Hepatocyte (in vitro differentiated cells): ENCODE measurements around the gene UQCC5. TPM values are rescaled to one million over a fixed set of nuclear protein-coding genes. Genes with fewer than 3 reads are reported as not detected.

Experiments
- DNase-seq: peaks from one replicate; pipeline ENCODE4 v3.0.0-alpha.2; 2016; ENCODE audit warnings: low spot score
- H2AFZ ChIP-seq: fragments of 200-600 bp; sonication (generic); 2 replicates; pipeline ENCODE4 v1.6.0; 2016; ENCODE audit warnings: antibody characterized with exemption, mild to moderate bottlenecking
- H3K27ac ChIP-seq: fragments of 200-600 bp; sonication (generic); 2 replicates; pipeline ENCODE4 v1.5.1; 2016; ENCODE audit warnings: mild to moderate bottlenecking
- H3K27me3 ChIP-seq: fragments of 200-600 bp; sonication (generic); 2 replicates; pipeline ENCODE4 v1.6.1; 2016
- H3K36me3 ChIP-seq: fragments of 200-600 bp; sonication (generic); replicated peaks from 2 replicates; pipeline ENCODE4 v1.5.1; 2016; ENCODE audit warnings: low read depth; ENCODE audit not compliant: insufficient read depth
- H3K4me1 ChIP-seq: fragments of 200-600 bp; sonication (generic); 2 replicates; pipeline ENCODE4 v1.5.1; 2016; ENCODE audit warnings: mild to moderate bottlenecking, moderate library complexity; ENCODE audit not compliant: insufficient read depth
- H3K4me2 ChIP-seq: fragments of 200-600 bp; sonication (generic); 2 replicates; pipeline ENCODE4 v1.6.0; 2016
- H3K4me3 ChIP-seq: fragments of 200-600 bp; sonication (generic); 2 replicates; pipeline ENCODE4 v1.5.1; 2016; ENCODE audit warnings: mild to moderate bottlenecking
- H3K79me2 ChIP-seq: fragments of 200-600 bp; sonication (generic); 2 replicates; pipeline ENCODE4 v1.6.0; 2017; ENCODE audit warnings: mild to moderate bottlenecking
- H3K9me2 ChIP-seq: fragments of 200-600 bp; sonication (generic); replicated peaks from 2 replicates; pipeline ENCODE4 v1.6.0; 2017; ENCODE audit warnings: mild to moderate bottlenecking; ENCODE audit not compliant: insufficient read depth
- H3K9me3 ChIP-seq: fragments of 200-600 bp; sonication (generic); 2 replicates; pipeline ENCODE4 v1.5.1; 2016; ENCODE audit warnings: low read depth, mild to moderate bottlenecking
- H4K20me1 ChIP-seq: fragments of 200-600 bp; sonication (generic); 2 replicates; pipeline ENCODE4 v1.6.0; 2016; ENCODE audit warnings: mild to moderate bottlenecking; ENCODE audit not compliant: insufficient read depth, poor library complexity, severe bottlenecking
- EZH2 ChIP-seq: fragments of 200-600 bp; sonication (generic); IDR thresholded peaks from 2 replicates; pipeline ENCODE4 v1.6.1; 2016; ENCODE audit warnings: antibody characterized with exemption, mild to moderate bottlenecking, borderline replicate concordance
- EZH2phosphoT487 ChIP-seq: fragments of 200-600 bp; sonication (generic); IDR thresholded peaks from one replicate; pipeline ENCODE4 v1.6.1; 2018; ENCODE audit warnings: antibody characterized with exemption, mild to moderate bottlenecking, low read depth, moderate library complexity; ENCODE audit not compliant: unreplicated experiment, severe bottlenecking
- WGBS: methylation state at CpG from one replicate; pipeline ENCODE4 v1.1.6; 2016; ENCODE audit warnings: low lambda C conversion rate; ENCODE audit errors: missing lambda C conversion rate; 5-methylcytosine and 5-hydroxymethylcytosine counted together
- polyA plus RNA-seq: library from polyadenylated mRNA; unstranded; fragments of >200 nt; fragmentation: Nextera tagmentation; extraction: Ambion mirVana; gene quantifications from 2 replicates; pipeline ENCODE4 v1.2.1, GENCODE V29; 2016
- total RNA-seq: library from RNA; depleted of rRNA; stranded (reverse); fragments of >200 nt; gene quantifications from 2 replicates; pipeline ENCODE4 v1.2.3, GENCODE V29; 2014
- TF ChIP-seq, protein P1 (sequence below): fragments of 200-600 bp; sonication (generic); IDR thresholded peaks from 2 replicates; pipeline ENCODE4 v1.5.1; 2016; ENCODE audit warnings: antibody characterized with exemption, mild to moderate bottlenecking; ENCODE audit not compliant: poor library complexity

The UQCC5 gene
- total and polyA plus RNA-seq, 2 experiments from 2014 or later, result 0.83 to 51.7 TPM

GRCh38 chr3:52561028-52561747 lies 24.8 kb downstream of the UQCC5 start:
- no peaks in the 10 kb centered on the region for H3K9me3 ChIP-seq
- H3K4me1 ChIP-seq, result no peaks in the 10 kb centered on the region
- H3K4me3 ChIP-seq, result no peak overlapping the region
- no peak overlapping the region for H3K4me2 ChIP-seq
- peaks cover 3% of the 10 kb centered on the region for H3K79me2 ChIP-seq
- WGBS, result 88% methylated on average over 4 of the region's 4 CpGs
- DNase-seq, result no peak
- H3K27me3 ChIP-seq, result no peaks in the 10 kb centered on the region
- no peak overlapping the region for H3K27ac ChIP-seq
- H3K36me3 ChIP-seq, result no peaks in the 10 kb centered on the region
- no peaks in the 10 kb centered on the region for H3K9me2 ChIP-seq
- no peaks in the 10 kb centered on the region for H4K20me1 ChIP-seq
- no peak overlapping the region for H2AFZ ChIP-seq
- TF ChIP-seq EZH2phosphoT487, result no peak
- no peak for TF ChIP-seq EZH2
- TF ChIP-seq, protein P1, sequence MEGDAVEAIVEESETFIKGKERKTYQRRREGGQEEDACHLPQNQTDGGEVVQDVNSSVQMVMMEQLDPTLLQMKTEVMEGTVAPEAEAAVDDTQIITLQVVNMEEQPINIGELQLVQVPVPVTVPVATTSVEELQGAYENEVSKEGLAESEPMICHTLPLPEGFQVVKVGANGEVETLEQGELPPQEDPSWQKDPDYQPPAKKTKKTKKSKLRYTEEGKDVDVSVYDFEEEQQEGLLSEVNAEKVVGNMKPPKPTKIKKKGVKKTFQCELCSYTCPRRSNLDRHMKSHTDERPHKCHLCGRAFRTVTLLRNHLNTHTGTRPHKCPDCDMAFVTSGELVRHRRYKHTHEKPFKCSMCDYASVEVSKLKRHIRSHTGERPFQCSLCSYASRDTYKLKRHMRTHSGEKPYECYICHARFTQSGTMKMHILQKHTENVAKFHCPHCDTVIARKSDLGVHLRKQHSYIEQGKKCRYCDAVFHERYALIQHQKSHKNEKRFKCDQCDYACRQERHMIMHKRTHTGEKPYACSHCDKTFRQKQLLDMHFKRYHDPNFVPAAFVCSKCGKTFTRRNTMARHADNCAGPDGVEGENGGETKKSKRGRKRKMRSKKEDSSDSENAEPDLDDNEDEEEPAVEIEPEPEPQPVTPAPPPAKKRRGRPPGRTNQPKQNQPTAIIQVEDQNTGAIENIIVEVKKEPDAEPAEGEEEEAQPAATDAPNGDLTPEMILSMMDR, result no peak

GRCh38 chr3:52563984-52564383 lies 27.6 kb downstream of the UQCC5 start:
- no peaks in the 10 kb centered on the region for H3K4me1 ChIP-seq
- whole genome bisulfite sequencing, result 98% methylated on average over 2 of the region's 2 CpGs
- no peaks in the 10 kb centered on the region for H3K9me2 ChIP-seq
- no peak for DNase-seq
- H3K4me3 ChIP-seq, result no peak overlapping the region
- H3K27me3 ChIP-seq, result no peaks in the 10 kb centered on the region
- peaks cover 1% of the 10 kb centered on the region for H3K79me2 ChIP-seq
- TF ChIP-seq EZH2phosphoT487 (no peak), EZH2 (no peak)
- TF ChIP-seq, protein P1, result no peak
- no peaks in the 10 kb centered on the region for H3K9me3 ChIP-seq
- H3K36me3 ChIP-seq, result no peaks in the 10 kb centered on the region
- H2AFZ ChIP-seq, result no peak overlapping the region
- no peaks in the 10 kb centered on the region for H4K20me1 ChIP-seq
- no peak overlapping the region for H3K27ac ChIP-seq
- no peak overlapping the region for H3K4me2 ChIP-seq

DNA sequence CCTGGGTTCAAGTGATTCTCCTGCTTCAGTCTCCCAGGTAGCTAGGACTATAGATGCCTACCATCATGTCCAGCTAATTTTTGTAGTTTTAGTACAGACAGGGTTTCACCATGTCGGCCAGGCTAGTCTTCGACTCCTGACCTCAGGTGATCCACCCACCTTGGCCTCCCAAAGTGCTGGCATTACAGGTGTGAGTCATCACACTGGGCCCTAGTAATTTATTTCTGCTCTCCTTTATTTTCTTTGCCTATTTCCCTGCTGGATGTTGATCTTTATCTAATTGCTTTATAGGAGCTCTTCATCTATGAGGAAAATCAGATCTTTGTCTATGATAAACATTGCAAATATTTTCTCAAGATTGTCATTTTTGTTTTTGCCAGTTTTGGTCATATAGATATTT lies 31.7 kb downstream of the UQCC5 start:
- H3K4me3 ChIP-seq, result no peak overlapping the region
- no peaks in the 10 kb centered on the region for H3K9me3 ChIP-seq
- H3K4me2 ChIP-seq, result no peak overlapping the region
- H3K4me1 ChIP-seq, result no peaks in the 10 kb centered on the region
- TF ChIP-seq, protein P1, result no peak
- TF ChIP-seq EZH2phosphoT487, result no peak
- no peak for TF ChIP-seq EZH2
- no peaks in the 10 kb centered on the region for H3K36me3 ChIP-seq
- no peaks in the 10 kb centered on the region for H3K27me3 ChIP-seq
- no peak overlapping the region for H3K27ac ChIP-seq
- 95% methylated on average over 2 of the region's 2 CpGs for WGBS
- no peaks in the 10 kb centered on the region for H4K20me1 ChIP-seq
- no peaks in the 10 kb centered on the region for H3K9me2 ChIP-seq
- H3K79me2 ChIP-seq, result peaks cover 2% of the 10 kb centered on the region
- H2AFZ ChIP-seq, result no peak overlapping the region
- DNase-seq, result no peak
